ENCODE measurements around the gene DSTYK.

DNA sequence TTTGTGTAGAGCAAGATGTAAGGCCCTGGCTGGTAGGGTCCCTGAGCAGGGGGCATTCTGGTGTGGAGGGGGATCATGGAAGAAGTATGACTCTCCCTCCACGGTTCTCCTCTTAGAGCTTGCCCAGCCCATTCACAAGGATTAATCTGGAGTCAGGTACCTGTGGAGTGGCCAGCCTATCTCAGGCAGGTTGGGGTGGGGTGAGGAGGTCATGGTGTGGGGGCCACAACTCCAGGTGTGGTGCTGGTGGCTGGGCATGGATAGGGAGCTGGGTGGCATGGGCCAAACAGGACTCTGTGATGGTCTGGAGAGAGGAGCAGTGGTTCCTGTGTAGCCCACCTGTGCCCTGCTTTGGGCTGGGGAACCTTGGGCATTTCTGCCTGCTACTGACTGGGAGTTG is 48.5 kb upstream of the DSTYK start:
- TF ChIP-seq EZH2phosphoT487 (IDR thresholded peaks at IDR 0.05) = no peak
- TF ChIP-seq, protein P1, sequence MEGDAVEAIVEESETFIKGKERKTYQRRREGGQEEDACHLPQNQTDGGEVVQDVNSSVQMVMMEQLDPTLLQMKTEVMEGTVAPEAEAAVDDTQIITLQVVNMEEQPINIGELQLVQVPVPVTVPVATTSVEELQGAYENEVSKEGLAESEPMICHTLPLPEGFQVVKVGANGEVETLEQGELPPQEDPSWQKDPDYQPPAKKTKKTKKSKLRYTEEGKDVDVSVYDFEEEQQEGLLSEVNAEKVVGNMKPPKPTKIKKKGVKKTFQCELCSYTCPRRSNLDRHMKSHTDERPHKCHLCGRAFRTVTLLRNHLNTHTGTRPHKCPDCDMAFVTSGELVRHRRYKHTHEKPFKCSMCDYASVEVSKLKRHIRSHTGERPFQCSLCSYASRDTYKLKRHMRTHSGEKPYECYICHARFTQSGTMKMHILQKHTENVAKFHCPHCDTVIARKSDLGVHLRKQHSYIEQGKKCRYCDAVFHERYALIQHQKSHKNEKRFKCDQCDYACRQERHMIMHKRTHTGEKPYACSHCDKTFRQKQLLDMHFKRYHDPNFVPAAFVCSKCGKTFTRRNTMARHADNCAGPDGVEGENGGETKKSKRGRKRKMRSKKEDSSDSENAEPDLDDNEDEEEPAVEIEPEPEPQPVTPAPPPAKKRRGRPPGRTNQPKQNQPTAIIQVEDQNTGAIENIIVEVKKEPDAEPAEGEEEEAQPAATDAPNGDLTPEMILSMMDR (IDR thresholded peaks at IDR 0.05) = no peak

Data from neural progenitor cell (in vitro differentiated cells).